Esophagus squamous epithelium (tissue), 5 donors: Measurements from ENCODE around the gene CHMP1A. TPM values are rescaled to one million over a fixed set of nuclear protein-coding genes. Genes with fewer than 3 reads are reported as not detected.

Experiments
- DNase-seq: peaks from one replicate; lab custom pipeline; 2025; lab: John Stamatoyannopoulos, UW
- H3K27ac ChIP-seq, 4 donors: fragments of 200-600 bp; sonication (generic); one replicate each; pipeline ENCODE4 v1.5.1; 2016 to 2019; ENCODE audit warnings: mild to moderate bottlenecking in 1 of 4
- H3K27me3 ChIP-seq, 4 donors: fragments of 200-600 bp; sonication (generic); 1 replicate in 3 of 4; 2 replicates in 1 of 4; pipeline versions ENCODE4 v1.5.1 to v1.6.0; 2017 to 2021; ENCODE audit warnings: antibody characterized with exemption in 1 of 4
- H3K36me3 ChIP-seq, 3 donors: fragments of 200-600 bp; sonication (generic); one replicate each; pipeline ENCODE4 v1.5.1; 2016 to 2019
- H3K4me1 ChIP-seq, 3 donors: fragments of 200-600 bp; sonication (generic); one replicate each; pipeline ENCODE4 v1.5.1; 2017 to 2019
- H3K4me3 ChIP-seq, 4 donors: fragments of 200-600 bp; sonication (generic); 1 replicate in 3 of 4; 2 replicates in 1 of 4; pipeline ENCODE4 v1.5.1; 2016 to 2019; ENCODE audit warnings: mild to moderate bottlenecking in 2 of 4, moderate library complexity in 1 of 4
- H3K9me3 ChIP-seq, 3 donors: fragments of 200-600 bp; sonication (generic); one replicate each; pipeline ENCODE4 v1.5.1; 2016 to 2019
- POLR2A ChIP-seq, 4 donors: fragments of 450-650 bp; IDR thresholded peaks; one replicate each; pipeline ENCODE4 v1.6.1; 2017; ENCODE audit warnings: antibody characterized with exemption in 4 of 4, mild to moderate bottlenecking in 4 of 4, moderate library complexity in 3 of 4
- WGBS, 2 donors: methylation state at CpG; one replicate each; pipeline ENCODE4 v1.1.5; 2018; 5-methylcytosine and 5-hydroxymethylcytosine counted together
- intact Hi-C: fragments of 100-400 bp; cut with DNase I; formaldehyde crosslinking; loops from one replicate; pipeline ENCODE4 v1.15.0; 2022
- total RNA-seq, 4 donors: library from RNA; depleted of rRNA; stranded (reverse); fragments of >200 nt; gene quantifications; one replicate each; pipeline ENCODE4 v1.1.0, GENCODE V29; 2016
- TF ChIP-seq, protein P1 (sequence below), 6 experiments: fragments of 450-650 bp in 4 of 6; fragments of 200-600 bp in 2 of 6; sonication (generic) in 2 of 6; IDR thresholded peaks; one replicate each; pipeline ENCODE4 v1.5.1; 2016 to 2019; ENCODE audit warnings: antibody characterized with exemption in 6 of 6, mild to moderate bottlenecking in 4 of 6, moderate library complexity in 4 of 6
- donor health status: DM: yes; HTN: yes; CAD: no.

CHMP1A gene
- total RNA-seq, 4 donors from 2014 or later = 83.0 to 116 (median 104) TPM

DNA sequence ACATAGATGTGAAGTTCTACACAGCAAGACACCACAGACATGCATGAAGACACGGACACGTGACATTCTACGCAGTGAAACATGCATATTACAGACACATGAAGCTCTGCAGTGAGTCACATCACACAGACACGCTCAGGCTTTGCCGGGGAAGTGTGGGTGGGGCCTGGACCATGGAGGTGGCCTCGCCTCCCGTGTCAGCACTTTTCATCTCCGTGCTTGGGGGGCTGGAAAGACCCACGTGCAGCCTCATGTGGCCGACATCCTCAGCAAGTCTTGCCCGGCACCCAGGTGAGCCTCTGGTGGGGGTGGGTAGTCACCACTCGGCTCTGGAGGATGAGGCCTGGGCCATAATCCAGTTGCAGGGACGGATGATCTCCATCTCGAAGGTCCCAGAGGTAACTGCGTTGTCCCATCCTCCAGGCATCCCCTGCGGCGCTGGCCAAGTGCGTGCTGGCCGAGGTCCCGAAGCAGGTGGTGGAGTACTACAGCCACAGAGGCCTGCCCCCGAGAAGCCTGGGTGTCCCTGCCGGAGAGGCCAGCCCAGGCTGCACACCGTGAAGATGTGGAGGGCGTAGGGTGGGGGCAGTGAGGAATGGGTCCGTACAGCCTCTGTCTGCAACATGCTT lies 61.3 kb downstream of the CHMP1A start:
- no peak for DNase-seq
- peaks cover 5 to 21% (median 16%) of the 10 kb centered on the region in 3 donors for H3K4me1 ChIP-seq
- intact Hi-C loops = no loop called here
- TF ChIP-seq, protein P1, sequence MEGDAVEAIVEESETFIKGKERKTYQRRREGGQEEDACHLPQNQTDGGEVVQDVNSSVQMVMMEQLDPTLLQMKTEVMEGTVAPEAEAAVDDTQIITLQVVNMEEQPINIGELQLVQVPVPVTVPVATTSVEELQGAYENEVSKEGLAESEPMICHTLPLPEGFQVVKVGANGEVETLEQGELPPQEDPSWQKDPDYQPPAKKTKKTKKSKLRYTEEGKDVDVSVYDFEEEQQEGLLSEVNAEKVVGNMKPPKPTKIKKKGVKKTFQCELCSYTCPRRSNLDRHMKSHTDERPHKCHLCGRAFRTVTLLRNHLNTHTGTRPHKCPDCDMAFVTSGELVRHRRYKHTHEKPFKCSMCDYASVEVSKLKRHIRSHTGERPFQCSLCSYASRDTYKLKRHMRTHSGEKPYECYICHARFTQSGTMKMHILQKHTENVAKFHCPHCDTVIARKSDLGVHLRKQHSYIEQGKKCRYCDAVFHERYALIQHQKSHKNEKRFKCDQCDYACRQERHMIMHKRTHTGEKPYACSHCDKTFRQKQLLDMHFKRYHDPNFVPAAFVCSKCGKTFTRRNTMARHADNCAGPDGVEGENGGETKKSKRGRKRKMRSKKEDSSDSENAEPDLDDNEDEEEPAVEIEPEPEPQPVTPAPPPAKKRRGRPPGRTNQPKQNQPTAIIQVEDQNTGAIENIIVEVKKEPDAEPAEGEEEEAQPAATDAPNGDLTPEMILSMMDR (IDR thresholded peaks at IDR 0.05) = no peak
- TF ChIP-seq POLR2A (IDR thresholded peaks at IDR 0.05) = no peak
- no peaks in the 10 kb centered on the region for H3K27me3 ChIP-seq
- WGBS, 2 donors = 59 to 80% methylated on average over 7 to 11 of the region's 25 CpGs
- no peak overlapping the region for H3K4me3 ChIP-seq
- H3K27ac ChIP-seq = no peak overlapping the region
- H3K36me3 ChIP-seq = no peaks in the 10 kb centered on the region
- no peaks in the 10 kb centered on the region for H3K9me3 ChIP-seq

DNA sequence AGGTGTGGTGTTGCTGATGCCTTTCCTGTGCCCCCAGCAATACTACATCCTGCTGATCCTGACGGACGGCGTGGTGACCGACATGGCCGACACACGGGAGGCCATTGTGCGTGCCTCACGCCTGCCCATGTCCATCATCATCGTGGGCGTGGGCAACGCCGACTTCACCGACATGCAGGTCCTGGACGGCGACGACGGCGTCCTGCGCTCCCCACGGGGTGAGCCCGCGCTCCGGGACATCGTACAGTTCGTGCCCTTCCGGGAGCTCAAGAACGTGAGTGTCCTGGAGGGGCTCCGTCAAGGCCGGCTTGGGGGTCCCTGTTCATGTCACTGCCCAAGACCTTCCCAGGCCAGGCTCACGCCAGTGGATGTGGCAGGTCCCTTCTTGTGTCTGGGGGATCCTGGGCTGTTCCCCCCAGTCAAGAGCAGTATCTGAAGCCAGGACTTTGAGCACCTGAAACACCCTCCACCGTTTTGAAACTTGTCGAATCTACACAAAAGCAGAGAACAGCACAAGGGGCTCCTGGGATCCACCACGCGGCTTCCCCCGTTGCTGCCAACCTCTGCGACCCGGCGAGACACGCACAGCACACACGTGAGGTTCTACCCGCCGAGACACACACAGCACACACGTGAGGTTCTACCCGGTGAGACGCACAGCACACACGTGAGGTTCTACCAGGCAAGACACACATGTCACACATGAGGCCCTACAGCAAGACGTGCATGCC lies 62.0 kb downstream of the CHMP1A start:
- 86 to 98% methylated on average over 20 to 31 of the region's 47 CpGs for WGBS, 2 donors
- H3K4me3 ChIP-seq = no peak overlapping the region
- no peak for DNase-seq

More for the DNA sequence above, 62.0 kb downstream of the CHMP1A start:
- TF ChIP-seq POLR2A (IDR thresholded peaks at IDR 0.05) = no peak
- TF ChIP-seq, protein P1 (IDR thresholded peaks at IDR 0.05) = no peak
- no peaks in the 10 kb centered on the region for H3K36me3 ChIP-seq
- H3K27ac ChIP-seq = no peak overlapping the region
- H3K27me3 ChIP-seq = no peaks in the 10 kb centered on the region
- H3K9me3 ChIP-seq = no peaks in the 10 kb centered on the region
- intact Hi-C loops = no loop called here
- peaks cover 5 to 15% (median 12%) of the 10 kb centered on the region in 3 donors for H3K4me1 ChIP-seq

Other genes starting within 250 kb of the CHMP1A start
- 10 to 100 TPM; 51.0 to 72.7 (median 66.9) TPM for gene ANKRD11, start 167.1 kb downstream of the CHMP1A start, total RNA-seq
- 100 to 1,000 TPM in 1 of 4 donors, 10 to 100 TPM in 3; 65.0 to 104 (median 84.9) TPM for gene SPG7, start 149.3 kb downstream of the CHMP1A start, total RNA-seq
- 1,000 to 10,000 TPM; 3,143 to 7,972 (median 4,864) TPM for gene RPL13, start 97.0 kb downstream of the CHMP1A start, total RNA-seq
- 1 to 10 TPM in 3 of 4 donors, under 1 TPM in 1; 0.45 to 2.9 (median 2.1) TPM for gene CPNE7, start 82.0 kb downstream of the CHMP1A start, total RNA-seq
- gene DPEP1, start 44.1 kb downstream of the CHMP1A start, total RNA-seq = 1 to 10 TPM in 1 of 4 donors, under 1 TPM in 1, not detected in 2; 0.76 to 4.1 TPM
- gene SPATA33, start 128 bp upstream of the CHMP1A start, total RNA-seq = 1 to 10 TPM; 1.8 to 4.9 (median 2.8) TPM
- gene CDK10, start 29.0 kb upstream of the CHMP1A start, total RNA-seq = 10 to 100 TPM; 21.6 to 45.0 (median 39.3) TPM
- gene SPATA2L, start 44.0 kb upstream of the CHMP1A start, total RNA-seq = 10 to 100 TPM in 2 of 4 donors, 1 to 10 TPM in 2; 6.1 to 26.1 (median 8.9) TPM
- 10 to 100 TPM in 3 of 4 donors, 1 to 10 TPM in 1; 7.1 to 25.0 (median 13.8) TPM for gene VPS9D1, start 63.2 kb upstream of the CHMP1A start, total RNA-seq
- 10 to 100 TPM; 18.1 to 43.3 (median 34.1) TPM for gene ZNF276, start 63.8 kb upstream of the CHMP1A start, total RNA-seq
- gene FANCA, start 158.9 kb upstream of the CHMP1A start, total RNA-seq = 10 to 100 TPM in 1 of 4 donors, 1 to 10 TPM in 3; 3.8 to 29.0 (median 6.8) TPM
- gene SPIRE2, start 170.8 kb upstream of the CHMP1A start, total RNA-seq = 1 to 10 TPM; 3.4 to 9.6 (median 4.3) TPM
- gene TCF25, start 215.9 kb upstream of the CHMP1A start, total RNA-seq = 100 to 1,000 TPM in 2 of 4 donors, 10 to 100 TPM in 2; 79.7 to 124 (median 101) TPM